HG03520 (cell line): ENCODE measurements around the gene OPTC.

Source experiments
- ATAC-seq: cut with Tn5 transposase; IDR thresholded peaks from one replicate; pipeline ENCODE4 v1.9.1; 2021; ENCODE audit warnings: mild to moderate bottlenecking, moderate library complexity; ENCODE audit not compliant: unreplicated experiment

The OPTC gene

GRCh38 chr1:203490607-203491006 lies 3.3 kb upstream of the OPTC start:
- ATAC-seq: no peak

GRCh38 chr1:203491664-203492063 lies 2.3 kb upstream of the OPTC start:
- no peak for ATAC-seq

GRCh38 chr1:203492082-203492747 lies 1.7 kb upstream of the OPTC start:
- ATAC-seq: no peak

GRCh38 chr1:203492748-203493130 lies 1.2 kb upstream of the OPTC start:
- ATAC-seq: no peak

GRCh38 chr1:203495845-203496244 lies 1.9 kb downstream of the OPTC start:
- ATAC-seq: no peak

GRCh38 chr1:203497269-203497777 lies 3.4 kb downstream of the OPTC start:
- no peak for ATAC-seq

- no peak for ATAC-seq
Observed at GRCh38 chr1:203499643-203500278, 5.8 kb downstream of the OPTC start.

- no peak for ATAC-seq
Observed at GRCh38 chr1:203500279-203500678, 6.3 kb downstream of the OPTC start.

GRCh38 chr1:203503836-203504235 lies 9.9 kb downstream of the OPTC start:
- no peak for ATAC-seq

- ATAC-seq: no peak
Observed at GRCh38 chr1:203504400-203505250, 10.7 kb downstream of the OPTC start.

GRCh38 chr1:203505526-203506204 lies 11.7 kb downstream of the OPTC start:
- no peak for ATAC-seq

- no peak for ATAC-seq
Observed at GRCh38 chr1:203506858-203507626, 13.1 kb downstream of the OPTC start.

- ATAC-seq: no peak
Observed at GRCh38 chr1:203507759-203508158, 13.8 kb downstream of the OPTC start.

- no peak for ATAC-seq
Observed at GRCh38 chr1:203508463-203509073, 14.6 kb downstream of the OPTC start.

- ATAC-seq: no peak
Observed at GRCh38 chr1:203509135-203509534, 15.2 kb downstream of the OPTC start.

GRCh38 chr1:203511513-203511912 lies 17.6 kb downstream of the OPTC start:
- no peak for ATAC-seq

GRCh38 chr1:203511930-203512329 lies 18.0 kb downstream of the OPTC start:
- no peak for ATAC-seq

GRCh38 chr1:203512517-203512847 lies 18.5 kb downstream of the OPTC start:
- no peak for ATAC-seq

- no peak for ATAC-seq
Observed at GRCh38 chr1:203512848-203513584, 19.1 kb downstream of the OPTC start.
